DMS153 treated with DMSO at 0.1 percent for 48 hours (cell line): ENCODE results near the gene RNPS1.
A peak's percentile ranks its signal among the peaks of the same experiment; 100 is the strongest.
"Not testable (repeated sequence)": the region's sequence is repeated elsewhere in the genome, so short reads cannot be mapped to it uniquely, and the experiment has no call there.

Experiments used
- DNase-seq: peaks from one replicate; lab custom pipeline; 2025; ENCODE audit not compliant: unreplicated experiment; lab: John Stamatoyannopoulos, UW

The RNPS1 gene

GRCh38 chr16:2258530-2258929 lies 9.4 kb downstream of the RNPS1 start:
- DNase-seq = not testable (repeated sequence)

GRCh38 chr16:2257726-2258125 lies 10.2 kb downstream of the RNPS1 start:
- DNase-seq = no peak

GRCh38 chr16:2256531-2257140 lies 11.3 kb downstream of the RNPS1 start:
- DNase-seq = no peak

- no peak for DNase-seq
Measured at GRCh38 chr16:2253293-2253692, 14.6 kb downstream of the RNPS1 start.

- no peak for DNase-seq
Measured at GRCh38 chr16:2252806-2253148, 15.1 kb downstream of the RNPS1 start.

GRCh38 chr16:2251296-2252111 lies 16.4 kb downstream of the RNPS1 start, which contains the start of gene ECI1:
TSS of gene ECI1 (minus strand) at chr16:2251587. CDS start at chr16:2251566, 21 bp downstream.
- DNase-seq = peak; percentile 87

GRCh38 chr16:2250652-2251295 lies 17.2 kb downstream of the RNPS1 start:
- no peak for DNase-seq

- DNase-seq = no peak
Measured at GRCh38 chr16:2246301-2246885, 21.5 kb downstream of the RNPS1 start.

- no peak for DNase-seq
Measured at GRCh38 chr16:2244926-2245795, 22.8 kb downstream of the RNPS1 start.

- DNase-seq = no peak
Measured at GRCh38 chr16:2244301-2244700, 23.6 kb downstream of the RNPS1 start.

GRCh38 chr16:2243781-2244180 lies 24.1 kb downstream of the RNPS1 start:
- DNase-seq = no peak

GRCh38 chr16:2243031-2243528 lies 24.8 kb downstream of the RNPS1 start:
- no peak for DNase-seq

GRCh38 chr16:2242598-2242997 lies 25.3 kb downstream of the RNPS1 start:
- no peak for DNase-seq

GRCh38 chr16:2240331-2240730 lies 27.6 kb downstream of the RNPS1 start:
- not testable (repeated sequence) for DNase-seq

- no peak for DNase-seq
Measured at GRCh38 chr16:2238838-2239675, 28.9 kb downstream of the RNPS1 start.

GRCh38 chr16:2238150-2238837 lies 29.6 kb downstream of the RNPS1 start:
- no peak for DNase-seq

- DNase-seq = no peak
Measured at GRCh38 chr16:2237493-2238149, 30.3 kb downstream of the RNPS1 start.

GRCh38 chr16:2237102-2237482 lies 30.8 kb downstream of the RNPS1 start:
- DNase-seq = no peak
